ENCODE results near the gene SMAD3. TPM values are rescaled to one million over a fixed set of nuclear protein-coding genes. Genes with fewer than 3 reads are reported as not detected.

SMAD3 gene
- total RNA-seq, 1 donor from 2014 or later = 12.5 TPM

DNA sequence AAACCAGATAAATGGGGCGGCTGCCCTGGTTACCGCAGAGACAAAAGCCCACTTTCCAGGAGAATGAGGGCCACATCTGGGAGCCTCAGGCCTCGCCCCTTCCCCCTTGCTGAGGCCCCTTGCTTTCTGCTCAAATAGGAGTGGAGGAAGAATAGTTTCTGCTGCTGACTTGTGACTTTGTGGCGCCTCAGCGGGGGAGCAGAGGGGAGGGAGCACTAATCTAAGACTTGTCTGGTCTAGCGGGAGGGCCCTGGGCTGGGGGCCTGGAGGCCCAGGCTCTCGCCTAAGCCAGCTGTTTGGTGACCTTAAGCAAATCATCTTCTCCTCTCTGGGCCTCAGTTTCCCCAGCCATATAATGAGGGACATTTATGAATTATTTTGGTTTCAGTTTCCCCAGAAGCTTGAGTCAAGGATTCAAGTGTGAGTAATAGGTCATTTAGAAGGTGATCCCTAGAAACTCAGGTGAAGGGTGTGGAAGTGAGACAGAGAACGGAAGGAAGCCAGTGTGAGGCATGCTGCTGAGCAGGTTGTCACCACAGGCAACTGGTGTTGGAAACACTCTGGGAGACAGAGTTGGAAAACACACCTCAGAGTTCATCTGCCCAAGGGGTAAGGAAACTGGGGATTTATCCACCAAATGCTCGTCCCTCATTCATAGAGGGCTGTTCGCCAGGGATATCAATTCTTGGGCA lies 25.9 kb upstream of the SMAD3 start:
- peak overlapping the region; percentile 39 for H3K4me3 Mint-ChIP-seq
- no peak for TF ChIP-seq CTCF (IDR thresholded peaks at IDR 0.05)
- no peak for TF ChIP-seq EZH2 (IDR thresholded peaks at IDR 0.05)
- H3K79me2 ChIP-seq (ENCODE audit: low read depth) = no peaks in the 10 kb centered on the region
- no peaks in the 10 kb centered on the region for H3K9me3 ChIP-seq (ENCODE audit: low read depth)
- H3K27me3 Mint-ChIP-seq (ENCODE audit: insufficient read depth, low read depth) = no peaks in the 10 kb centered on the region
- H4K20me1 ChIP-seq (ENCODE audit: low read depth) = no peaks in the 10 kb centered on the region
- peak; percentile 84 for DNase-seq (ENCODE audit: low spot score)
- H3K36me3 Mint-ChIP-seq = no peaks in the 10 kb centered on the region
- H3F3A ChIP-seq (ENCODE audit: low read depth) = peaks cover 35% of the 10 kb centered on the region
- H3K27me3 ChIP-seq = peaks cover 5% of the 10 kb centered on the region
- H3K36me3 ChIP-seq = no peaks in the 10 kb centered on the region
- H3K9me3 Mint-ChIP-seq = no peaks in the 10 kb centered on the region
- peak overlapping the region; percentile 13 for H3K4me3 ChIP-seq
- H3K4me1 Mint-ChIP-seq = peaks cover 29% of the 10 kb centered on the region
- peak overlapping the region; percentile 81 for H3K27ac Mint-ChIP-seq
- peaks cover 45% of the 10 kb centered on the region for H3K4me1 ChIP-seq
- no peak overlapping the region for H3K27ac ChIP-seq
- H2AFZ ChIP-seq (replicated peaks) = no peak overlapping the region
- H3K4me2 ChIP-seq = peak overlapping the region; percentile 63
- no peak overlapping the region for H3K9ac ChIP-seq

GRCh38 chr15:67040277-67040676 lies 25.1 kb upstream of the SMAD3 start:
- Histone ChIP-seq H2AFZ (replicated peaks) (no peak overlapping the region), H3K9me3 (ENCODE audit: low read depth) (no peaks in the 10 kb centered on the region), H3K79me2 (ENCODE audit: low read depth) (no peaks in the 10 kb centered on the region), H4K20me1 (ENCODE audit: low read depth) (no peaks in the 10 kb centered on the region), H3K27me3 (no peaks in the 10 kb centered on the region), H3K4me2 (no peak overlapping the region), H3K27ac (no peak overlapping the region), H3K9ac (no peak overlapping the region), H3K4me3 (no peak overlapping the region), H3K36me3 (no peaks in the 10 kb centered on the region), H3K4me1 (peaks cover 43% of the 10 kb centered on the region), H3F3A (ENCODE audit: low read depth) (peaks cover 35% of the 10 kb centered on the region)
- no peak for DNase-seq (ENCODE audit: low spot score)
- Mint-ChIP-seq H3K27ac (peak overlapping the region; percentile 31), H3K27me3 (ENCODE audit: insufficient read depth, low read depth) (no peaks in the 10 kb centered on the region), H3K36me3 (no peaks in the 10 kb centered on the region), H3K4me1 (peaks cover 27% of the 10 kb centered on the region), H3K9me3 (no peaks in the 10 kb centered on the region), H3K4me3 (no peak overlapping the region)
- no peak for TF ChIP-seq CTCF (IDR thresholded peaks at IDR 0.05)

GRCh38 chr15:67042551-67043142 lies 22.8 kb upstream of the SMAD3 start:
- H3K27me3 ChIP-seq = no peaks in the 10 kb centered on the region
- H3K79me2 ChIP-seq (ENCODE audit: low read depth) = no peaks in the 10 kb centered on the region
- no peak overlapping the region for H3K9ac ChIP-seq
- H3K9me3 ChIP-seq (ENCODE audit: low read depth) = no peaks in the 10 kb centered on the region
- H3K27me3 Mint-ChIP-seq (ENCODE audit: insufficient read depth, low read depth) = peaks cover 4% of the 10 kb centered on the region
- TF ChIP-seq EZH2phosphoT487 (IDR thresholded peaks at IDR 0.05) (no peak), EZH2 (IDR thresholded peaks at IDR 0.05) (no peak), CTCF (IDR thresholded peaks at IDR 0.05) (no peak)
- H3K9me3 Mint-ChIP-seq = no peaks in the 10 kb centered on the region
- no peak overlapping the region for H2AFZ ChIP-seq (replicated peaks)
- no peak for DNase-seq (ENCODE audit: low spot score)
- H3K36me3 ChIP-seq = no peaks in the 10 kb centered on the region
- H3K27ac ChIP-seq = no peak overlapping the region
- H3K4me1 Mint-ChIP-seq = peaks cover 26% of the 10 kb centered on the region
- H3K4me3 Mint-ChIP-seq = no peak overlapping the region
- no peaks in the 10 kb centered on the region for H3K36me3 Mint-ChIP-seq
- no peak overlapping the region for H3K4me2 ChIP-seq
- peaks cover 32% of the 10 kb centered on the region for H3F3A ChIP-seq (ENCODE audit: low read depth)
- H3K4me3 ChIP-seq = no peak overlapping the region
- H3K27ac Mint-ChIP-seq = no peak overlapping the region
- H4K20me1 ChIP-seq (ENCODE audit: low read depth) = no peaks in the 10 kb centered on the region
- peaks cover 34% of the 10 kb centered on the region for H3K4me1 ChIP-seq
